Esophagus muscularis mucosa (tissue), 3 donors: Measurements from ENCODE around the gene SPP1.

ENCODE experiments used
- CTCF ChIP-seq, 3 experiments: fragments of 200-600 bp in 2 of 3; fragments of 450-650 bp in 1 of 3; sonication (generic) in 2 of 3; IDR thresholded peaks; one replicate each; pipeline ENCODE4 v1.5.1; 2017 to 2019; ENCODE audit warnings: antibody characterized with exemption in 3 of 3, mild to moderate bottlenecking in 2 of 3, moderate library complexity in 1 of 3
- POLR2A ChIP-seq: fragments of 450-650 bp; IDR thresholded peaks from one replicate; pipeline ENCODE4 v1.6.1; 2017; ENCODE audit warnings: antibody characterized with exemption, moderate library complexity, mild to moderate bottlenecking, low read depth
- POLR2AphosphoS5 ChIP-seq, 2 donors: sonication (generic); formaldehyde crosslinking; IDR thresholded peaks; one replicate each; pipeline ENCODE4 v1.6.1; 2017; ENCODE audit warnings: antibody characterized with exemption in 2 of 2

GRCh38 chr4:88030565-88031310 is 55.2 kb downstream of the SPP1 start:
- no peak for TF ChIP-seq CTCF (IDR thresholded peaks at IDR 0.05)
- TF ChIP-seq POLR2AphosphoS5 (IDR thresholded peaks at IDR 0.05), result no peak
- TF ChIP-seq POLR2A, result no peak
